ENCODE results near the gene TMEM61.

TMEM61 gene

GRCh38 chr1:55033265-55033614, 52.8 kb downstream of the TMEM61 start:
- Mint-ChIP-seq H3K4me1 (peaks cover 80% of the 10 kb centered on the region), H3K4me3 (no peak overlapping the region), H3K27ac (peak overlapping the region; percentile 13), H3K9me3 (peaks cover 22% of the 10 kb centered on the region), H3K36me3 (ENCODE audit: low read depth) (peaks cover 12% of the 10 kb centered on the region), H3K27me3 (ENCODE audit: low read depth, poor library complexity) (peaks cover 18% of the 10 kb centered on the region)
- DNase-seq: no peak
- no peak for TF ChIP-seq CTCF (IDR thresholded peaks at IDR 0.05)

GRCh38 chr1:55034476-55035133, 54.2 kb downstream of the TMEM61 start:
- H3K4me1 Mint-ChIP-seq: peaks cover 87% of the 10 kb centered on the region
- peak; percentile 56 for DNase-seq
- no peak overlapping the region for H3K4me3 Mint-ChIP-seq
- peak overlapping the region; percentile 7 for H3K27ac Mint-ChIP-seq
- TF ChIP-seq CTCF (IDR thresholded peaks at IDR 0.05): no peak
- peaks cover 22% of the 10 kb centered on the region for H3K9me3 Mint-ChIP-seq
- peaks cover 12% of the 10 kb centered on the region for H3K36me3 Mint-ChIP-seq (ENCODE audit: low read depth)
- H3K27me3 Mint-ChIP-seq (ENCODE audit: low read depth, poor library complexity): peaks cover 28% of the 10 kb centered on the region

GRCh38 chr1:55035904-55036303, 55.5 kb downstream of the TMEM61 start:
- peaks cover 18% of the 10 kb centered on the region for H3K9me3 Mint-ChIP-seq
- DNase-seq: no peak
- TF ChIP-seq CTCF (IDR thresholded peaks at IDR 0.05): no peak
- peaks cover 37% of the 10 kb centered on the region for H3K27me3 Mint-ChIP-seq (ENCODE audit: low read depth, poor library complexity)
- peaks cover 86% of the 10 kb centered on the region for H3K4me1 Mint-ChIP-seq
- no peak overlapping the region for H3K4me3 Mint-ChIP-seq
- H3K27ac Mint-ChIP-seq: no peak overlapping the region
- peaks cover 12% of the 10 kb centered on the region for H3K36me3 Mint-ChIP-seq (ENCODE audit: low read depth)

- Mint-ChIP-seq H3K27me3 (ENCODE audit: low read depth, poor library complexity) (peaks cover 45% of the 10 kb centered on the region), H3K4me1 (peaks cover 92% of the 10 kb centered on the region), H3K4me3 (peak overlapping the region; percentile 11), H3K9me3 (peaks cover 6% of the 10 kb centered on the region), H3K36me3 (ENCODE audit: low read depth) (peaks cover 15% of the 10 kb centered on the region), H3K27ac (no peak overlapping the region)
- no peak for TF ChIP-seq CTCF (IDR thresholded peaks at IDR 0.05)
- DNase-seq: no peak
Observed at GRCh38 chr1:55037733-55038551, 57.5 kb downstream of the TMEM61 start.

- no peak overlapping the region for H3K4me3 Mint-ChIP-seq
- no peak for DNase-seq
- H3K9me3 Mint-ChIP-seq: peaks cover under 1% of the 10 kb centered on the region
- H3K27me3 Mint-ChIP-seq (ENCODE audit: low read depth, poor library complexity): peaks cover 45% of the 10 kb centered on the region
- no peak for TF ChIP-seq CTCF (IDR thresholded peaks at IDR 0.05)
- peaks cover 88% of the 10 kb centered on the region for H3K4me1 Mint-ChIP-seq
- H3K27ac Mint-ChIP-seq: no peak overlapping the region
- H3K36me3 Mint-ChIP-seq (ENCODE audit: low read depth): peaks cover 12% of the 10 kb centered on the region
Observed at GRCh38 chr1:55038552-55038838, 58.1 kb downstream of the TMEM61 start.

GRCh38 chr1:55038974-55039341, 58.5 kb downstream of the TMEM61 start:
- H3K36me3 Mint-ChIP-seq (ENCODE audit: low read depth): peaks cover 16% of the 10 kb centered on the region
- H3K9me3 Mint-ChIP-seq: no peaks in the 10 kb centered on the region
- DNase-seq: no peak
- peaks cover 45% of the 10 kb centered on the region for H3K27me3 Mint-ChIP-seq (ENCODE audit: low read depth, poor library complexity)
- peaks cover 87% of the 10 kb centered on the region for H3K4me1 Mint-ChIP-seq
- H3K4me3 Mint-ChIP-seq: peak overlapping the region; percentile 91
- H3K27ac Mint-ChIP-seq: no peak overlapping the region
- no peak for TF ChIP-seq CTCF (IDR thresholded peaks at IDR 0.05)

All from nephron progenitor cell (in vitro differentiated cells).